HepG2 (cell line): Measurements from ENCODE around the gene C1orf21. TPM values are rescaled to one million over a fixed set of nuclear protein-coding genes. Genes with fewer than 3 reads are reported as not detected.

ENCODE experiments used
- ATAC-seq: fragments of 200-7000 bp; cut with Tn5 transposase; 3 replicates; pipeline ENCODE4 v1.9.1; 2020; ENCODE audit warnings: mild to moderate bottlenecking, moderate library complexity
- BruUV-seq: library from RNA; stranded (reverse); fragments of 400-500 nt; replicated peaks from 2 replicates; lab custom pipeline; 2021; lab: Mats Ljungman, UMichigan
- CTCF ChIA-PET: fragments of 300-600 bp; formaldehyde crosslinking; extraction: SDS; loops from one replicate; lab custom pipeline; 2021; ENCODE audit warnings: low total read pairs, inconsistent platforms, low intra/inter-chr PET ratio; lab: Yijun Ruan, JAX
- POLR2A ChIA-PET: fragments of 350-600 bp; sonication (Branson Sonifier 250); formaldehyde crosslinking; loops from one replicate; lab custom pipeline; 2020; ENCODE audit warnings: antibody characterized with exemption, inconsistent platforms; lab: Yijun Ruan, JAX
- DNase-seq: peaks from one replicate; pipeline ENCODE4 v3.0.0-alpha.2; 2015; ENCODE audit warnings: low spot score
- FAIRE-seq: peaks from 3 replicates; lab custom pipeline; 2011; peaks lifted over from hg19 to GRCh38; lab: Jason Lieb, UNC
- H2AFZ ChIP-seq: one replicate; pipeline ENCODE4 v1.6.1; 2011; ENCODE audit warnings: low read length, inconsistent platforms
- H3K27ac ChIP-seq: fragments of 300-600 bp; 3 replicates; pipeline ENCODE4 v1.8.0; 2011; ENCODE audit warnings: mixed run types, mild to moderate bottlenecking, mixed read lengths, low read length, inconsistent platforms; ENCODE audit not compliant: insufficient read depth; ENCODE audit errors: extremely low read length
- H3K27me3 ChIP-seq, 2 experiments: fragments of 200-600 bp in 1 of 2; 2 replicates in 1 of 2; 3 replicates in 1 of 2; pipeline versions ENCODE4 v1.6.0 to v1.8.0; 2011; ENCODE audit warnings: low read length in 2 of 2, mild to moderate bottlenecking in 2 of 2, moderate library complexity in 2 of 2, inconsistent platforms in 1 of 2; ENCODE audit not compliant: insufficient read depth in 2 of 2, control insufficient read depth in 1 of 2
- H3K36me3 ChIP-seq, 2 experiments: fragments of 200-600 bp in 1 of 2; replicated peaks in 1 of 2; 2 replicates in 1 of 2; 3 replicates in 1 of 2; pipeline versions ENCODE4 v1.5.1 to v1.8.0; 2011; ENCODE audit warnings: low read length in 2 of 2, inconsistent platforms in 1 of 2; ENCODE audit not compliant: insufficient read depth in 2 of 2, control insufficient read depth in 1 of 2
- H3K4me1 ChIP-seq: 2 replicates; pipeline ENCODE4 v1.5.1; 2012; ENCODE audit warnings: low read length, inconsistent platforms; ENCODE audit not compliant: insufficient read depth
- H3K4me2 ChIP-seq: 2 replicates; pipeline ENCODE4 v1.6.0; 2011; ENCODE audit warnings: low read depth, low read length, inconsistent platforms
- H3K4me3 ChIP-seq, 3 experiments: fragments of 200-600 bp in 1 of 3; sonication (generic), shearing (Covaris generic) in 1 of 3; replicated peaks in 1 of 3; 2 replicates each; pipeline ENCODE4 v1.5.1; 2011 to 2016; ENCODE audit warnings: low read length in 3 of 3, inconsistent platforms in 2 of 3, low read depth in 2 of 3, mild to moderate bottlenecking in 2 of 3, control low read depth in 1 of 3, mixed read lengths in 1 of 3; ENCODE audit not compliant: insufficient read depth in 1 of 3
- H3K79me2 ChIP-seq: one replicate; pipeline ENCODE4 v1.6.1; 2011; ENCODE audit warnings: low read length, inconsistent platforms; ENCODE audit not compliant: insufficient read depth
- H3K9ac ChIP-seq: 2 replicates; pipeline ENCODE4 v1.6.0; 2011; ENCODE audit warnings: mild to moderate bottlenecking, low read depth, low read length, inconsistent platforms; ENCODE audit not compliant: insufficient read depth
- H3K9me3 ChIP-seq: 2 replicates; pipeline ENCODE4 v1.5.1; 2012; ENCODE audit warnings: mild to moderate bottlenecking, low read length
- H4K20me1 ChIP-seq: 2 replicates; pipeline ENCODE4 v1.6.0; 2011; ENCODE audit warnings: inconsistent platforms, mild to moderate bottlenecking, low read length, moderate library complexity; ENCODE audit not compliant: insufficient read depth
- ATM ChIP-seq: fragments of 450-650 bp; IDR thresholded peaks from 2 replicates; pipeline ENCODE4 v1.7.1; 2017; ENCODE audit warnings: mild to moderate bottlenecking, borderline replicate concordance
- JUNB ChIP-seq: sonication (generic); formaldehyde crosslinking; IDR thresholded peaks from 2 replicates; pipeline ENCODE4 v1.8.0; 2022; ENCODE audit warnings: missing genetic modification reagents, mild to moderate bottlenecking, borderline replicate concordance
- KDM4B ChIP-seq: sonication (generic); formaldehyde crosslinking; IDR thresholded peaks from 2 replicates; pipeline ENCODE4 v1.4.0; 2020; ENCODE audit warnings: missing genetic modification reagents
- KLF16 ChIP-seq, 2 experiments: sonication (generic) in 1 of 2; formaldehyde crosslinking in 1 of 2; IDR thresholded peaks; 2 replicates each; pipeline versions ENCODE4 v1.6.1 to v1.8.0; 2016 to 2023; ENCODE audit warnings: missing genetic modification reagents in 2 of 2, missing compliant biosample characterization in 1 of 2
- MYPOP ChIP-seq: sonication (generic); formaldehyde crosslinking; IDR thresholded peaks from 2 replicates; pipeline ENCODE4 v1.8.1; 2023; ENCODE audit warnings: mild to moderate bottlenecking, moderate library complexity, missing genetic modification reagents
- SPEN ChIP-seq: sonication (generic); formaldehyde crosslinking; IDR thresholded peaks from 2 replicates; pipeline ENCODE4 v1.5.1; 2020; ENCODE audit warnings: low read depth, mild to moderate bottlenecking, missing genetic modification reagents
- SYNCRIP ChIP-seq: fragments of 200-400 bp; formaldehyde crosslinking; IDR thresholded peaks from 2 replicates; pipeline ENCODE4 v1.6.1; 2018; ENCODE audit warnings: mild to moderate bottlenecking, low read depth, low read length; ENCODE audit not compliant: insufficient read depth
- ZFP41 ChIP-seq: sonication (generic); formaldehyde crosslinking; IDR thresholded peaks from 2 replicates; pipeline ENCODE4 v1.4.0; 2020; ENCODE audit warnings: mild to moderate bottlenecking, missing genetic modification reagents, borderline replicate concordance
- ZNF24 ChIP-seq: fragments of 450-650 bp; IDR thresholded peaks from 2 replicates; pipeline ENCODE4 v1.6.1; 2017; ENCODE audit warnings: antibody characterized with exemption, mild to moderate bottlenecking
- ZNF33A ChIP-seq: sonication (generic); formaldehyde crosslinking; IDR thresholded peaks from 2 replicates; pipeline ENCODE4 v1.5.1; 2020; ENCODE audit warnings: missing genetic modification reagents, mild to moderate bottlenecking, moderate library complexity, borderline replicate concordance
- ZNF34 ChIP-seq: sonication (generic); formaldehyde crosslinking; IDR thresholded peaks from 2 replicates; pipeline ENCODE4 v1.4.0; 2020; ENCODE audit warnings: mild to moderate bottlenecking, missing genetic modification reagents, borderline replicate concordance
- ZNF552 ChIP-seq: sonication (generic); formaldehyde crosslinking; IDR thresholded peaks from 2 replicates; pipeline ENCODE4 v1.9.0; 2022; ENCODE audit warnings: missing genetic modification reagents, mild to moderate bottlenecking, borderline replicate concordance
- ZNF713 ChIP-seq: sonication (generic); formaldehyde crosslinking; IDR thresholded peaks from 2 replicates; pipeline ENCODE4 v1.4.0; 2020; ENCODE audit warnings: mild to moderate bottlenecking, missing genetic modification reagents
- ZNF790 ChIP-seq: sonication (generic); formaldehyde crosslinking; IDR thresholded peaks from 2 replicates; pipeline ENCODE4 v1.8.0; 2022; ENCODE audit warnings: missing genetic modification reagents, mild to moderate bottlenecking, borderline replicate concordance
- ZNF883 ChIP-seq: sonication (generic); formaldehyde crosslinking; IDR thresholded peaks from 2 replicates; pipeline ENCODE4 v1.5.1; 2020; ENCODE audit warnings: mild to moderate bottlenecking, missing genetic modification reagents; ENCODE audit errors: not compliant biosample characterization
- WGBS: methylation state at CpG from one replicate; pipeline ENCODE4 v1.1.6; 2017; ENCODE audit warnings: low lambda C conversion rate; 5-methylcytosine and 5-hydroxymethylcytosine counted together
- in situ Hi-C: cut with HindIII; loops from 2 replicates; pipeline ENCODE4 v1.10.0; 2017; ENCODE audit warnings: low pct_unique_long_range_greater_than_20kb; ENCODE audit not compliant: extremely low pct_ligation_motif_present
- intact Hi-C: fragments of 100-400 bp; cut with micrococcal nuclease; formaldehyde crosslinking; loops from one replicate; pipeline ENCODE4 v1.10.0; 2022; ENCODE audit not compliant: unreplicated experiment
- polyA plus RNA-seq, 8 experiments: library from polyadenylated mRNA; depleted of rRNA in 3 of 8; stranded (reverse) in 7 of 8; unstranded in 1 of 8; fragments of >200 nt; fragmentation: Illumina TruSeq in 4 of 8; extraction: Trizol in 4 of 8; gene quantifications; 2 replicates each; pipeline versions ENCODE4 v1.2.1 to v1.2.3, GENCODE V29; 2011 to 2016; ENCODE audit warnings: low read depth in 4 of 8, missing spikeins in 1 of 8, mixed read lengths in 1 of 8; ENCODE audit not compliant: insufficient read depth in 1 of 8
- total RNA-seq, 5 experiments: library from RNA; depleted of rRNA; stranded (reverse); fragments of >200 nt; fragmentation: Illumina TruSeq; extraction: Trizol; gene quantifications; 2 replicates each; pipeline ENCODE4 v1.2.3, GENCODE V29; 2016; ENCODE audit warnings: low read depth in 1 of 5
- TF ChIP-seq, protein P1 (sequence below), 2 experiments: sonication (generic) in 1 of 2; formaldehyde crosslinking in 1 of 2; IDR thresholded peaks; 2 replicates each; pipeline versions ENCODE4 v1.5.1 to v1.6.1; 2011 to 2020; ENCODE audit warnings: borderline replicate concordance in 1 of 2, low read depth in 1 of 2, low read length in 1 of 2, mild to moderate bottlenecking in 1 of 2, missing genetic modification reagents in 1 of 2, moderate library complexity in 1 of 2

The C1orf21 gene
- total and polyA plus RNA-seq, 2 of the 13 experiments (the other 11 are each of a cell fraction or from before 2014, with no cell fraction given), result not detected

GRCh38 chr1:184426278-184426674 is 39.4 kb downstream of the C1orf21 start:
- Histone ChIP-seq H4K20me1 (no peaks in the 10 kb centered on the region), H3K4me1 (no peaks in the 10 kb centered on the region), H3K9me3 (no peaks in the 10 kb centered on the region), H3K27ac (no peak overlapping the region), H3K4me2 (no peak overlapping the region), H3K79me2 (no peaks in the 10 kb centered on the region), H2AFZ (no peak overlapping the region), H3K4me3 (no peak overlapping the region), H3K27me3 (no peaks in the 10 kb centered on the region; a peak in 1 of 5 replicates), H3K9ac (no peak overlapping the region), H3K36me3 (no peaks in the 10 kb centered on the region)
- no peak for FAIRE-seq
- in situ Hi-C loops, result no loop called here
- WGBS, result 45% methylated on average over 7 of the region's 7 CpGs
- DNase-seq, result no peak
- no TSS peak for BruUV-seq
- ATAC-seq, result no peak
- intact Hi-C loops, result no loop called here
- TF ChIP-seq ZNF883 (CRISPR knock-in tag), result no peak
- TF ChIP-seq KDM4B (CRISPR knock-in tag), result no peak
- no peak for TF ChIP-seq MYPOP (CRISPR knock-in tag)
- no peak for TF ChIP-seq ZNF552
- TF ChIP-seq KLF16 (CRISPR knock-in tag; IDR thresholded peaks at IDR 0.05), result no peak
- TF ChIP-seq ZNF790 (CRISPR knock-in tag), result no peak
- no peak for TF ChIP-seq ZNF24
- TF ChIP-seq SYNCRIP, result no peak
- no peak for TF ChIP-seq JUNB (CRISPR knock-in tag)
- no peak for TF ChIP-seq SPEN (CRISPR knock-in tag)
- no peak for TF ChIP-seq ZNF33A (CRISPR knock-in tag)
- no peak for TF ChIP-seq ZNF713 (CRISPR knock-in tag)
- TF ChIP-seq, protein P1, sequence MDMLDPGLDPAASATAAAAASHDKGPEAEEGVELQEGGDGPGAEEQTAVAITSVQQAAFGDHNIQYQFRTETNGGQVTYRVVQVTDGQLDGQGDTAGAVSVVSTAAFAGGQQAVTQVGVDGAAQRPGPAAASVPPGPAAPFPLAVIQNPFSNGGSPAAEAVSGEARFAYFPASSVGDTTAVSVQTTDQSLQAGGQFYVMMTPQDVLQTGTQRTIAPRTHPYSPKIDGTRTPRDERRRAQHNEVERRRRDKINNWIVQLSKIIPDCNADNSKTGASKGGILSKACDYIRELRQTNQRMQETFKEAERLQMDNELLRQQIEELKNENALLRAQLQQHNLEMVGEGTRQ (IDR thresholded peaks at IDR 0.05; ENCODE audit: low read depth, low read length), result no peak
- TF ChIP-seq, protein P1 (CRISPR knock-in tag; IDR thresholded peaks at IDR 0.05; ENCODE audit: borderline replicate concordance), result no peak
- TF ChIP-seq ZNF34 (CRISPR knock-in tag), result no peak
- TF ChIP-seq ATM, result no peak
- no peak for TF ChIP-seq ZFP41 (CRISPR knock-in tag)
- ChIA-PET POLR2A (no interaction called here), CTCF (no interaction called here)
